GM21360 (cell line): ENCODE measurements around the gene RNF152.
"Not testable (repeated sequence)": the region's sequence is repeated elsewhere in the genome, so short reads cannot be mapped to it uniquely, and the experiment has no call there.

Source experiments
- ATAC-seq: cut with Tn5 transposase; IDR thresholded peaks from one replicate; pipeline ENCODE4 v1.9.1; 2021; ENCODE audit warnings: mild to moderate bottlenecking, moderate library complexity; ENCODE audit not compliant: unreplicated experiment

Gene RNF152

GRCh38 chr18:61824733-61825363, 68.0 kb downstream of the RNF152 start:
- no peak for ATAC-seq

- ATAC-seq: no peak
Measured at GRCh38 chr18:61823595-61823994, 69.2 kb downstream of the RNF152 start.

- no peak for ATAC-seq
Measured at GRCh38 chr18:61822879-61823278, 69.9 kb downstream of the RNF152 start.

- no peak for ATAC-seq
Measured at GRCh38 chr18:61821748-61822147, 71.1 kb downstream of the RNF152 start.

- no peak for ATAC-seq
Measured at GRCh38 chr18:61820882-61821281, 71.9 kb downstream of the RNF152 start.

- ATAC-seq: no peak
Measured at GRCh38 chr18:61817086-61817485, 75.7 kb downstream of the RNF152 start.

GRCh38 chr18:61815885-61816470, 76.8 kb downstream of the RNF152 start:
- no peak for ATAC-seq

GRCh38 chr18:61808286-61808685, 84.5 kb downstream of the RNF152 start:
- no peak for ATAC-seq

GRCh38 chr18:61803393-61803792, 89.4 kb downstream of the RNF152 start:
- no peak for ATAC-seq

- ATAC-seq: no peak
Measured at GRCh38 chr18:61797696-61798590, 94.9 kb downstream of the RNF152 start.

GRCh38 chr18:61791031-61791430, 101.8 kb downstream of the RNF152 start:
- no peak for ATAC-seq

- ATAC-seq: not testable (repeated sequence)
Measured at GRCh38 chr18:61787011-61787670, 105.7 kb downstream of the RNF152 start.

GRCh38 chr18:61785588-61785987, 107.2 kb downstream of the RNF152 start:
- no peak for ATAC-seq

GRCh38 chr18:61784834-61785233, 108.0 kb downstream of the RNF152 start:
- ATAC-seq: no peak

- ATAC-seq: no peak
Measured at GRCh38 chr18:61782545-61782944, 110.3 kb downstream of the RNF152 start.

- ATAC-seq: not testable (repeated sequence)
Measured at GRCh38 chr18:61776201-61776600, 116.6 kb downstream of the RNF152 start.

GRCh38 chr18:61774846-61775245, 118.0 kb downstream of the RNF152 start:
- ATAC-seq: no peak

- ATAC-seq: no peak
Measured at GRCh38 chr18:61772293-61772848, 120.4 kb downstream of the RNF152 start.

GRCh38 chr18:61771861-61772260, 120.9 kb downstream of the RNF152 start:
- no peak for ATAC-seq

GRCh38 chr18:61770279-61770678, 122.5 kb downstream of the RNF152 start:
- no peak for ATAC-seq

- ATAC-seq: no peak
Measured at GRCh38 chr18:61766266-61766884, 126.4 kb downstream of the RNF152 start.
